ENCODE data around the gene RFC3.

Gene RFC3

GRCh38 chr13:33789066-33789606, 28.8 kb upstream of the RFC3 start:
- TF ChIP-seq EZH2phosphoT487 (IDR thresholded peaks at IDR 0.05; ENCODE audit: borderline replicate concordance) (no peak), CTCF (conservative IDR thresholded peaks at IDR 0.05; ENCODE audit: low read length) (no peak)

GRCh38 chr13:33789739-33790138, 28.2 kb upstream of the RFC3 start:
- no peak for TF ChIP-seq EZH2phosphoT487 (IDR thresholded peaks at IDR 0.05; ENCODE audit: borderline replicate concordance)
- no peak for TF ChIP-seq CTCF (conservative IDR thresholded peaks at IDR 0.05; ENCODE audit: low read length)
- Histone ChIP-seq H3K4me1 (ENCODE audit: insufficient read depth, low read length, poor library complexity, severe bottlenecking) (peaks cover 3% of the 10 kb centered on the region), H3K4me2 (ENCODE audit: low read depth, low read length, poor library complexity, severe bottlenecking) (no peak overlapping the region), H3K9ac (ENCODE audit: low read depth, low read length, poor library complexity, severe bottlenecking) (no peak overlapping the region), H3K27me3 (ENCODE audit: insufficient read depth, low read length, poor library complexity, severe bottlenecking) (no peaks in the 10 kb centered on the region), H3K9me2 (replicated peaks; ENCODE audit: low read depth, low read length) (no peaks in the 10 kb centered on the region), H4K20me1 (ENCODE audit: insufficient read depth, low read length, poor library complexity, severe bottlenecking) (no peaks in the 10 kb centered on the region), H3K9me3 (ENCODE audit: insufficient read depth, low read depth, low read length) (no peaks in the 10 kb centered on the region; the same call in 1 of the 2 replicates), H3K4me3 (ENCODE audit: low read length, poor library complexity, severe bottlenecking) (no peak overlapping the region), H3K36me3 (ENCODE audit: insufficient read depth, low read length) (no peaks in the 10 kb centered on the region), H2AFZ (ENCODE audit: low read length) (no peak overlapping the region), H3F3A (ENCODE audit: low read depth) (no peaks in the 10 kb centered on the region), H3K79me2 (ENCODE audit: insufficient read depth, low read length) (no peaks in the 10 kb centered on the region)

More at GRCh38 chr13:33789066-33789606, 28.8 kb upstream of the RFC3 start:
- H3K9ac ChIP-seq (ENCODE audit: low read depth, low read length, poor library complexity, severe bottlenecking): no peak overlapping the region
- no peak overlapping the region for H3K4me3 ChIP-seq (ENCODE audit: low read length, poor library complexity, severe bottlenecking)
- no peaks in the 10 kb centered on the region for H3K27me3 ChIP-seq (ENCODE audit: insufficient read depth, low read length, poor library complexity, severe bottlenecking)
- no peaks in the 10 kb centered on the region for H4K20me1 ChIP-seq (ENCODE audit: insufficient read depth, low read length, poor library complexity, severe bottlenecking)
- H2AFZ ChIP-seq (ENCODE audit: low read length): no peak overlapping the region
- no peaks in the 10 kb centered on the region for H3K36me3 ChIP-seq (ENCODE audit: insufficient read depth, low read length)
- no peaks in the 10 kb centered on the region; the same call in 1 of the 2 replicates for H3K9me3 ChIP-seq (ENCODE audit: insufficient read depth, low read depth, low read length)
- peaks cover 3% of the 10 kb centered on the region for H3K4me1 ChIP-seq (ENCODE audit: insufficient read depth, low read length, poor library complexity, severe bottlenecking)
- no peaks in the 10 kb centered on the region for H3K79me2 ChIP-seq (ENCODE audit: insufficient read depth, low read length)
- no peaks in the 10 kb centered on the region for H3K9me2 ChIP-seq (replicated peaks; ENCODE audit: low read depth, low read length)
- H3F3A ChIP-seq (ENCODE audit: low read depth): no peaks in the 10 kb centered on the region
- no peak overlapping the region for H3K4me2 ChIP-seq (ENCODE audit: low read depth, low read length, poor library complexity, severe bottlenecking)

- no peaks in the 10 kb centered on the region for H3K9me2 ChIP-seq (replicated peaks; ENCODE audit: low read depth, low read length)
- H3K9ac ChIP-seq (ENCODE audit: low read depth, low read length, poor library complexity, severe bottlenecking): no peak overlapping the region
- no peaks in the 10 kb centered on the region for H3K4me1 ChIP-seq (ENCODE audit: insufficient read depth, low read length, poor library complexity, severe bottlenecking)
- H3K27me3 ChIP-seq (ENCODE audit: insufficient read depth, low read length, poor library complexity, severe bottlenecking): no peaks in the 10 kb centered on the region
- no peak for TF ChIP-seq CTCF (conservative IDR thresholded peaks at IDR 0.05; ENCODE audit: low read length)
- TF ChIP-seq EZH2phosphoT487 (IDR thresholded peaks at IDR 0.05; ENCODE audit: borderline replicate concordance): no peak
- H4K20me1 ChIP-seq (ENCODE audit: insufficient read depth, low read length, poor library complexity, severe bottlenecking): no peaks in the 10 kb centered on the region
- no peaks in the 10 kb centered on the region for H3F3A ChIP-seq (ENCODE audit: low read depth)
- no peak overlapping the region for H3K4me3 ChIP-seq (ENCODE audit: low read length, poor library complexity, severe bottlenecking)
- H3K79me2 ChIP-seq (ENCODE audit: insufficient read depth, low read length): no peaks in the 10 kb centered on the region
- H3K36me3 ChIP-seq (ENCODE audit: insufficient read depth, low read length): no peaks in the 10 kb centered on the region
- H3K4me2 ChIP-seq (ENCODE audit: low read depth, low read length, poor library complexity, severe bottlenecking): no peak overlapping the region
- H3K9me3 ChIP-seq (ENCODE audit: insufficient read depth, low read depth, low read length): no peaks in the 10 kb centered on the region; the same call in 1 of the 2 replicates
- no peak overlapping the region for H2AFZ ChIP-seq (ENCODE audit: low read length)
Measured at GRCh38 chr13:33793726-33794125, 24.2 kb upstream of the RFC3 start.

Data from Loucy (cell line).